Measurements from ENCODE around the gene FCN1. TPM values are rescaled to one million over a fixed set of nuclear protein-coding genes. Genes with fewer than 3 reads are reported as not detected.

FCN1 gene
- 2.9 TPM for total RNA-seq
- long read RNA-seq, partial matches to known transcripts, result 0 of 4 reads
- long read RNA-seq, other reads (novel, unspliced or antisense), result 1 of 4 reads

DNA sequence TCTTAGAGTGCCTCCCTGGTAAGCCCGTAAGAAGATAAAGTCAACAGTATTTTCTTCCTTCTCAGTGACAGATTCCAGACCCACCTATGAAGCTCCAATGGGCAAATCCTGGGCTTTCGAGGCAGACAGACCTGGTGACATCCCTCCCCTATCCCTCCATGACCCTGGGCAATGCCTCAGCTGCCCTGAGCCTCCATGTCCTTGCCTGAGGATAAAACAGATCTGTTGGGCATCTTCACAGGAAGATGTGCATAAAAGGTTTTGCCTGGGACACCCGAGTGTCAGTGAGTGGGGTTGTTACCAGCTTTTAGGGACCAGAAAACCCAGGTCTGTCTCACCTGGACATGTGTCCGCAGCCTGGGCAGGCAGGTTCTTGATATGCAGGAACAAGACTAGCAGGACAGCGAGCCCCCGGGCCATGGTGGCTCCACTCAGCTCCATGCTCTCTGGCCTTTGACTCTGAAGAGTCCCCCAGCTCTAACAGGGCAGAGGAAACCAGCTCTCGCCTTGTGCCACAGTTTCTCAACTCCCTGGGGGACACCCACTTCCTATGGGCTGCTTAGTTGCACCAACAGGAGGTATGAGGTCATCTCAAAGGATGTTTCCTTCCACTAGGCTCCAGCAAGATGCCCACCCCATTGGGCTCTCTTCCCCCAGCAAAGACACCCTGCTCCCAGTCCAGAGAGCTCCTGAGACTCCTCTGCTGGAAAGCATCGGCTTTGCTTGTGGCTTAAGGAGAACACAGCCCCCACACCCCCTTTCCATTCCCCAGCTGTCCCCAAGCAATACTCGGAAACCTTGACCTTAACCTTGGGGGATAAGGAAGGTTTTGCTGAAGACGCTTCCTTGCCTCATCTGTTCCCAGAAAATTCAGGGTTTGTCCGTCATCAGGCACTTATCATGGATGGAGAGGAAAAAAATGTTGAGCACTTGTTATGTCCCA lies at the start of gene FCN1:
Gene FCN1 (minus strand): TSS at position 482 of the 943 bp plus-strand sequence. CDS start 41 bp downstream, at position 441.
- Histone ChIP-seq H3K9me3 (replicated peaks) (peaks cover 22% of the 10 kb centered on the region), H3K4me3 (no peak within 1 kb of the TSS), H3K36me3 (no peaks in the 10 kb centered on the region), H3K27me3 (ENCODE audit: low read depth) (peaks cover 48% of the 10 kb centered on the region), H3K27ac (replicated peaks) (no peak within 1 kb of the TSS), H3K4me1 (no peaks in the 10 kb centered on the region)
- DNase-seq, result no peak
- intact Hi-C loops (cut with micrococcal nuclease), result no loop called here
- TF ChIP-seq, protein P1, sequence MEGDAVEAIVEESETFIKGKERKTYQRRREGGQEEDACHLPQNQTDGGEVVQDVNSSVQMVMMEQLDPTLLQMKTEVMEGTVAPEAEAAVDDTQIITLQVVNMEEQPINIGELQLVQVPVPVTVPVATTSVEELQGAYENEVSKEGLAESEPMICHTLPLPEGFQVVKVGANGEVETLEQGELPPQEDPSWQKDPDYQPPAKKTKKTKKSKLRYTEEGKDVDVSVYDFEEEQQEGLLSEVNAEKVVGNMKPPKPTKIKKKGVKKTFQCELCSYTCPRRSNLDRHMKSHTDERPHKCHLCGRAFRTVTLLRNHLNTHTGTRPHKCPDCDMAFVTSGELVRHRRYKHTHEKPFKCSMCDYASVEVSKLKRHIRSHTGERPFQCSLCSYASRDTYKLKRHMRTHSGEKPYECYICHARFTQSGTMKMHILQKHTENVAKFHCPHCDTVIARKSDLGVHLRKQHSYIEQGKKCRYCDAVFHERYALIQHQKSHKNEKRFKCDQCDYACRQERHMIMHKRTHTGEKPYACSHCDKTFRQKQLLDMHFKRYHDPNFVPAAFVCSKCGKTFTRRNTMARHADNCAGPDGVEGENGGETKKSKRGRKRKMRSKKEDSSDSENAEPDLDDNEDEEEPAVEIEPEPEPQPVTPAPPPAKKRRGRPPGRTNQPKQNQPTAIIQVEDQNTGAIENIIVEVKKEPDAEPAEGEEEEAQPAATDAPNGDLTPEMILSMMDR (IDR thresholded peaks at IDR 0.05; ENCODE audit: borderline replicate concordance), result no peak

DNA sequence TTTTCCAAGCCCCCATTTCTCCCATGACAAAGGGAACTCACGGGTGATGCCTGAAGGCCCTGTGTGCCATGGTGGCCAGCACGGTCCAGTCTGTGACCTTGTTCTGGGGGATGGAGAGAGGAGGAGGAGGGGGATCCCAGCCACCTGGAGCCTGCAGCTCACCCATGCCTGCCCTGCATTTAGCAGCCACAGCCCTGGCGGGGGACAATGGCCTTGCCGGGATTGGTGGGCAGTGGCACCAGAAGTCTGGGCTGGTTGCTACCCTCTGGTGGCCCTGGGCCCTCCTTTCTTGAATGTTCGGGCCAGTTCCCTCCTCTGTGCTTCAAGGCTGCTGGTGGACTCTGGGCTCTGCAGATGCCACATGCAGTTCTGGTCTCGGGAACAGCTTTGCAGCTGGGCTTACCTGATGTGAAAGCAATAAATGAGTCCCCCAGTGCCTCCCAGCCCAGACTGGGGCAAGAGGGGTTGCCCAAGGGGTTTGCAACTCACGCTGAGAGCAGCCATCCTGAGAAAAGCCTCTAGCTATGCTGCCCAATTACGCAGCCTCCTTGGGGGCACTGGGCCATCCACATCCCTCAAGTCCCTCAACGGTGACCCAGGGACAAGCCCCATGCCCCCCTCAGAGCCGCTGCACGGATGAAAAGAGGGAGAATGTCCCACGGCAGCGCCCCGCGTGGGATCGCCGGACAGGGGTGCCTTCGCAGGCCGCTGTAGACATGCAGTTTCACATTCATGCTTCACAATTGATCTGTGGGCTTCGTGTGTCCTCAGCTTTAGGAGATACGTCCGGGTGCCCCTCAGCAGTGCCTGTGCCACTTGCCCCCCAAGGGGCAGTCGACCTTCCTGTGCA lies 49.2 kb upstream of the FCN1 start:
- no peak for DNase-seq
- intact Hi-C loops (cut with micrococcal nuclease), result no loop called here
- no peak overlapping the region for H3K27ac ChIP-seq (replicated peaks)
- TF ChIP-seq, protein P1 (IDR thresholded peaks at IDR 0.05; ENCODE audit: borderline replicate concordance), result no peak
- no peak overlapping the region for H3K4me3 ChIP-seq
- peaks cover 17% of the 10 kb centered on the region for H3K4me1 ChIP-seq
- H3K36me3 ChIP-seq, result no peaks in the 10 kb centered on the region
- H3K27me3 ChIP-seq (ENCODE audit: low read depth), result peaks cover 54% of the 10 kb centered on the region
- H3K9me3 ChIP-seq (replicated peaks), result no peaks in the 10 kb centered on the region

DNA sequence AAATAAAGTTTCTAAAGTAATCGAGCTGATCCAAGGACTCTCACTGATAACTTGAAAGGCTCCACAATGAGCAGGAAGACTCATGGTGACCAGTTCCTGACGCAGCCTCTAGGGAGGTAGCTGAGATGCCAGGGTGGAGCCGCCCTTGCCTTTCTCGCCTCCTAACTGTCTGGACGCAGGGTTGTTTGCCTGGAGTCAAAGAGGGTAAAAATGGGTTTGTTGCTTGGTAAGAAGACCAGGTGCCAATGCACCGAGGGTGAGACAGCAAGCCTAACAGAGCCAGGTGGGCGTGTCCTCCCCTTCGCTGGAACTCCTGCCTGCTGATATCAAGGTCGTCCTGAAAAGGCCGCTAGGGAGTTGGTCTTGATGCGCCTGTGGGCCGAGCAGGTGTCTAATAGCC lies 48.6 kb upstream of the FCN1 start:
- H3K9me3 ChIP-seq (replicated peaks), result no peaks in the 10 kb centered on the region
- no peaks in the 10 kb centered on the region for H3K36me3 ChIP-seq
- H3K4me1 ChIP-seq, result peaks cover 24% of the 10 kb centered on the region
- TF ChIP-seq, protein P1 (IDR thresholded peaks at IDR 0.05; ENCODE audit: borderline replicate concordance), result no peak
- peaks cover 47% of the 10 kb centered on the region for H3K27me3 ChIP-seq (ENCODE audit: low read depth)
- intact Hi-C loops (cut with micrococcal nuclease), result no loop called here
- no peak overlapping the region for H3K27ac ChIP-seq (replicated peaks)
- no peak overlapping the region for H3K4me3 ChIP-seq
- no peak for DNase-seq

DNA sequence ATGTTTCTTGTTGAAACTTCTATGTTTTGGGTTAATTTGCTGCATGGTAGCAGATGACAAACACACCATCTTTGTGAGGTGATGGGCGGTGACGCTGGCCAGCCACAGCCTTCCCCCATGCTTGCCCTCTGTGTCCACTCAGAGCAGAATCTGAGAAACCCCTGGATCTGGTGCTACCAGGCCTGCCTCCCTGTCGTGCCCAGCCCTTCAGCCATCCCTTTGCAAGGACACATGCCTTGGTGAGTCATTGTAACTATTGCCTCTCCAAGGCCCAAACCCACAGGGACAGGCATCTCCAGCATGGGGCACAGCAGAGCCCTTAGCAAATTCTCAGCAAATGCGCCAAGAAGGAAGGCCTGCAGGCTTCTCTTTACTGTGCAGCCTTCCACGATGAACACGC lies 48.1 kb upstream of the FCN1 start:
- intact Hi-C loops (cut with micrococcal nuclease), result no loop called here
- Histone ChIP-seq H3K36me3 (no peaks in the 10 kb centered on the region), H3K27me3 (ENCODE audit: low read depth) (peaks cover 43% of the 10 kb centered on the region), H3K4me1 (peaks cover 28% of the 10 kb centered on the region), H3K4me3 (no peak overlapping the region), H3K27ac (replicated peaks) (no peak overlapping the region), H3K9me3 (replicated peaks) (no peaks in the 10 kb centered on the region)
- no peak for DNase-seq
- TF ChIP-seq, protein P1 (IDR thresholded peaks at IDR 0.05; ENCODE audit: borderline replicate concordance), result no peak

DNA sequence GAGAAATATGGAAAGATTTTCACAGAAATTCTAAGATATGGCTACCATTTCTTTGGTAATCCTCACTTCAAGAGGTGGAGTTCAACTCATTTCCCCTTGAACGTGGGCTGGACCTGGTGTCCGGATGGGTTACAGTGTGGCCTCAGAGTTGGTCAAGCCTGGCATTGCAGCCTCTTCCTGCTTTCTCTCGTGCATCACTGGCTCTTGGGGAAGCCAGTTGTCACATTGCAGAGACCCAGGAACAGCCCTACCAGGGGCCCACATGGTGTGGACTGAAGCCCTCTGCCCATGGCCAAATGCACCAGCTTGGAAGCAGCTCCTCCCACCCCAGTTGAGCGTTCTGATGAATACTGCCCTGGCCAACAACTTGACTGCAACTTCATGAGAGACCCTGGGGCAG lies 47.7 kb upstream of the FCN1 start:
- TF ChIP-seq, protein P1 (IDR thresholded peaks at IDR 0.05; ENCODE audit: borderline replicate concordance), result no peak
- H3K27me3 ChIP-seq (ENCODE audit: low read depth), result peaks cover 42% of the 10 kb centered on the region
- no peak for DNase-seq

More for the DNA sequence above, 47.7 kb upstream of the FCN1 start:
- intact Hi-C loops (cut with micrococcal nuclease), result no loop called here
- Histone ChIP-seq H3K9me3 (replicated peaks) (no peaks in the 10 kb centered on the region), H3K4me3 (no peak overlapping the region), H3K27ac (replicated peaks) (no peak overlapping the region), H3K36me3 (no peaks in the 10 kb centered on the region), H3K4me1 (peaks cover 32% of the 10 kb centered on the region)

Measured in left ventricle myocardium inferior (tissue), 1 donor.